NOMO-1 treated with DMSO at 0.1 percent for 48 hours (cell line): ENCODE results near the gene SPACA9.
A peak's percentile ranks its signal among the peaks of the same experiment; 100 is the strongest.

ENCODE experiments used
- DNase-seq: peaks from one replicate; lab custom pipeline; 2025; ENCODE audit not compliant: unreplicated experiment; lab: John Stamatoyannopoulos, UW

Gene SPACA9

DNA sequence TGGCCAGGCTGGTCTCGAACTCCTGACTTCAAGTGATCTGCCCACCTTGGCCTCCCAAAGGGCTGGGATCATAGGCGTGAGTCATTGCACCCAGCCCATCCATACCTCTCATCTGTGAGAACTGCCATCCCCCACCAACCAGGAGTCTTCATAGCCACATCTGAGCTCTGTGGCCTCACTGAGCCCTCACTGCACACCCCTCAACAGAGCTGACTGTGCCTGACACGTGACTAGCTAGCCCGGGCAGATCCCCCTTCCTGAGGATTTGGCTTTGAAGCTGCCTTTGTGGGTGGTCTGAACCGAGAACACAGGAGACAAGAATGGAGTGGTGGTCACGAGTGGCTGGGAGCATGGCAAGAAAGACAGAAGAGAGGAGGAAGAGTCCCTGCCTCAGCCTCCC lies 16.2 kb upstream of the SPACA9 start:
- no peak for DNase-seq

DNA sequence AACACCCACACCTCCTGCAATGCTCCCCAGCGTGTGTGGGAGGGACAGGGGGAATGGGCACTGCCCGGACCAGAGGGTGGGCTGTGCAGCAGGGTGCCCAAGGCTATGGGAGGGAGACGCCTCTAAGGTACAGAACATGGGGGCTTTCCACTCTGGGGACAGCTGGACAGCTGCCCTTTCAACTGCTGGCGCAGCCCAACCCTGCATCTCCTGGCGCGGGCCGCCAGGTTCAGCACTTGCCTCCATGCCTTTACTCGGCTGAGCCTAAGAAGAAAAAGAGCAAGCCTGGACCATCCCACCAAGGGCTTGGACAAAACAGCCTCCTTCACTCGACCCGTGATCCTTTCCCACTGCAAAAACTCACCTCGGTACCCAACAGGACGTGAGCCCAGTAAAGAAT lies 15.6 kb upstream of the SPACA9 start:
- no peak for DNase-seq

DNA sequence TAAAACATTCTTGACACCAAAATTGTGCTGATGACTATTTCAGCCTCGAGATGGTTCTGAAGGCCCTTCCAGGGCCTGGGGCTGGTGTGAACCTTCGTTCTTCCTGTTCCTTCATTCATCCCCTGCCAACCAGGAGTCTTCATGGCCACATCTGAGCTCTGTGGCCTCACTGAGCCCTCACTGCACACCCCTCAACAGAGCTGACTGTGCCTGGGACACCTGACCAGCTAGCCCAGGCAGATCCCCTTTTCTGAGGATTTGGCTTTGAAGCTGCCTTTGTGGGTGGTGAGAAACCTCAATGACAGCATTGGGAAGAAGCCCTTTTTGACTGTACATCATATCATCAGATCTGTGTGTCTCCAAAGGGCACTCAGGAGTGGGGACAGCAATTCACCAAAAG lies 14.4 kb upstream of the SPACA9 start:
- DNase-seq: no peak

DNA sequence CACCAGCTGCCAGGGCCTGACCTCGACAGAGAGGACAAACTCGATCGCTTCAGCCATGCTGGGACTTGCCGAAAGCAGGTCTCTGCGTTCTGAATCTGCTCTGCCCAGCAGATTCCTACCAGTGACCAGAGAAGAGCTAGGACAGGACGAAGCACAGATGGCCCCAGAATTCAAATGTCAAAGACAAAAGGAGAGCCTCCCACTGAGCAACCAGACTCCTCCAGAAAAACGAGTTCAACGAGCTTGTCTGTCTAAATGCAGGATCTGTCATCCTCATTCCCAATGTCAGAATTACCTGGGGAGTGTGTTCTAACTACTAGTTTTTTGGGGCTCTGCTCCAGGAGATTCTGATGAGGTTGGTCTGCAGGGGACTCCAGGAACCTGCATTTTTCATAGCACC lies 14.0 kb upstream of the SPACA9 start:
- DNase-seq: no peak

DNA sequence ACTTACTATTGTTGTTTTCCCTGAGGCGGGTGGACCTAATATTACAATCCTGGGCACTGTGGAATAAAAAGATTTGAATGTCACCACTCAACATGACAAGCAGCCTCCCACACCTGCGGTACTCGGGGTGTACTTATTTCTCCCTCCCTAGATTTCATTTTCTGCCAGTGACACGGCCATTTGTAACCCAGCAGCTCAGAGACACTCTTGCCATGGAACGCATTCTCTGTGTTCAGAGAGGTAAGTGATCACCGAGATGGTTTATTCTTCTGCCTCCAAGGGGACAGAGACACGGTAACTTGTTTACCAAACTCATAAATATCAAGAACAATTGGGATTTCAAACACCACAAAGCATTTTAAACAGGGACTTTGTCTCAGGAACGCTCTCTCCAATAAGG lies 11.8 kb upstream of the SPACA9 start:
- DNase-seq: no peak

DNA sequence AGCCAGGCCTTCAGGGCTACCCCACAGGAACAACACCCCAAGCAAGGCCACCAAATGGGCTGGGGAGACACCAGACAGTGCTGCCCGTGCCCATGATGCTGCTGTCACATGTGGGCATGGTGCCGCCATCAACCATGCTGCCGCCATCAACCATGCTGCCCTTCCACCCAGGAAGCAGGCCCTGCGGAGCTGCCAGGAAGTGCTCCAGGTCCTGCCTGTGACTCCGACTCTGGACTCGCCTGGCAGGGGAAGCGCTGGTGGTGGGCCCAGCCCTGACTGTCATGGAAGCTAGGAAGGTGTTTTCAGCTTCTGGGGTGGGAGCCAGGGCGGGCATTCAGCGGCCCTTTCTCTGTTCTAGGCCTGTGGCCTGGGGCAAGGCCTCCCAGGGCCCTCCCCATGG lies 9.4 kb upstream of the SPACA9 start:
- DNase-seq: no peak

DNA sequence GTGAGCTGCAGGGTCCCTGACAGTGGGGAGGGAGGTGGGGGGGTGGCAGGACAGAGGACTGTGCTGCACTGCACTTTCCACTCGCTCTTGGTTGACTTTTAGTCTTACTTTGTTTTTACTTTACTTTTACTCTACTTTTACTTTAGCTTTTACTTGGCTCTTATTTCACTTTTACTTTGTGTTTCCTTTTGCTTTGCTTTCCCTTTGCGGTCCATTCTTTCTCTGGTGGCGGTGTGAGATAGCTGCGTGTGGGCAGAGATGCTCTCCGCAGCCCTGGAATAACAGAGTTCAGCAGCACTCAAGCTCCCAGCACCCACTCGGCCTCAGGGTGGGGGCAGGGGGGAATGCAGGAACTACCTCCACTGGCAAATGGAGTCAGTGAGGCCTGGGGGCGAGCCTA lies 5.3 kb upstream of the SPACA9 start:
- no peak for DNase-seq

DNA sequence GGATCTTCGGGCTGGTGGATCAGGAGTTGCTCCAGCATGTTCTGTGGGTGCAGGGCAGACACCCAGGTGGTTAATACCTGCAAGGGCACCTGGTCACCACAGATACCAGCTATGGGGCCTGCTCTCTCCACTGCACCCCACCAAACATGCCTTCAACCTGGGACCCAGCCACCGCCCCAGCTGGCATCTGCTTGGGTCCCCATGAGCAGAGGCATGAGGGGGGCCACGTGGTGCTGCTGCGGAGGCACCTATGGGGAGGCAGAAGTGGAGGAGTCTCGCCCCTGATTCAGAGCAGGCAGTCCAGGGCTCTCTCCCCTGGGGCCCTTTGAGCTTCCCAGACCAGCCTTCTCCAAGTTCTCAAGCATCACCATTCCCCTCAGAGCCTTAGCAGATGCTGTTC lies 3.5 kb upstream of the SPACA9 start:
- no peak for DNase-seq

DNA sequence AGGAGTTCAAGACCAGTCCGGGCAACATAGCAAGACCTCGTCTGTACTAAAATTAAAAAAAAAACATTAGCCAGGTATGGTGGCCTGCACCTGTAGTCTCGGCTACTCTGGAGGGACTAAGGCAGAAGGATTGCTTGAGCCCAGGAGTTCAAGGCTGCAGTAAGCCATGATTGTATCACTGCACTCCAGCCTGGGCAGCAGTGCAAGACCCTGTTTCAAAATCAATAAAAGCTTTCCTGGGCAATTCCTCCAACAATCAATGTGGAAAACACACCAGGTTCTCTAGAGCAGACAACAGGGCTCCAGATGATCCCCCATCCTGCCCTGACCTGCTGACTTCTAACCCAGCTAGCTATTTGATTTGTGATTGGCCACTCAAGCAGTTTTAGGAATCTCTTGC lies 1.8 kb upstream of the SPACA9 start:
- no peak for DNase-seq

DNA sequence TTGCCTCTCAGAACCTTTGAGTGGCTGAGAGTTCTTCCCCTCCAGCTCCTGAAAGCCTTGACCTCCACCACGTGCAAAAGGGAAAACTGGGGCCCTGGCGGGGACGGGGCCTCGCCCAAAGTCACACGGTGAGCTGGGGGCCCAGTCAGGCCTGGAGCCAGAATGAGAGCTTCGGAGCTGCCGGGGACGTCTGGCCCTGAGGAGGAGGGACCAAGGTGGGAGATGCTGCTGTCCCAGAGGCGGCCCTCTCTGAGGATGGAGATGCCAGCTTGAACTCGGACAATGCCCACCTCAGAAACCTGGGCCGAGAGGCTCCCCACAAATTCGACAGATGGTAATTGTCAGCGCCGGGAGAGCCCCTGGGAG lies 1.3 kb upstream of the SPACA9 start:
- DNase-seq: no peak

DNA sequence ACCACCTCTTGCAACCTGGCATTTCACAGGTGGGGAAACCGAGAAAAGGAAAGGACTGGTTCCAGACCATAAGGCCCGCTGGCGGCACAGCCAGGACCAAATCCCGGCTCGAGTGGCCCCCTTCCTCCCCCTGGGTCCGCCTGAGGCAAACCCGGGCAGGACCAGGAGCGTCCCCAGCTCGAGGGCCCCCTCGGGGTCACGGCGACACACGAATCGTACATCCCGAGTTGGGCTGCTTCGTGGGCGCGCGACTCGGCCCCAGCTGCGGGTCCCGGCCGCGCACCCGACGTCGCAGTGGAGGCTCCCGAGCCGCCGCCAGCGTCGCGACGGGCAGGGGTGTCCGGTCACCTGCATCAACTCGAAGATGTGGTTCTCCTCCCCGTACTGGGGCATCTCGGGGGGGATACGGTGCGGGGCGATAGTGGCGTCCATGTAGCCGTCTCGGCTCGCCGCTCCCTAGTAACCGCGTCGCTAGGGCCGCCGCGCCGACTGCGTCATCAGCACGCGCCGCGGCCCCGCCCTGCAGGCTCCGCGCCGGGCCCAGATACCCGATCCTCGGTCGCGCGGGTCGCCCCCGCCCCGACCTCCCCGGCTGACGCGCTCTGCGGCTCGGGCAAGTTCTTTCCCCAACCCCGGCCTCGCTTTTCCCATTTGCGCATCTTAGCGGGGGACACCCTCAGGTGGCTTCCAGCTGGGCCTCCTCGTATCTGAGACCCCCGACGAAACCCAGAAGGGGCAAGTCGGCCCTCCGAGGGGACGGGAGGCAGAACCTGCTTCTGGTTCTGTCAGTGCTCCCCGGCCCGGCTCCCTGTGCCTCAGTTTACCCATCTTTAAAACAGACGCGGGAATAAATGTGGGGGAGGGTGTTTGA lies 639 bp upstream of the SPACA9 start, which contains the start of gene AK8:
Gene AK8 (minus strand): TSS at position 461 of the 871 bp plus-strand sequence. CDS start 29 bp downstream, at position 432.
- DNase-seq: peak; percentile 26

DNA sequence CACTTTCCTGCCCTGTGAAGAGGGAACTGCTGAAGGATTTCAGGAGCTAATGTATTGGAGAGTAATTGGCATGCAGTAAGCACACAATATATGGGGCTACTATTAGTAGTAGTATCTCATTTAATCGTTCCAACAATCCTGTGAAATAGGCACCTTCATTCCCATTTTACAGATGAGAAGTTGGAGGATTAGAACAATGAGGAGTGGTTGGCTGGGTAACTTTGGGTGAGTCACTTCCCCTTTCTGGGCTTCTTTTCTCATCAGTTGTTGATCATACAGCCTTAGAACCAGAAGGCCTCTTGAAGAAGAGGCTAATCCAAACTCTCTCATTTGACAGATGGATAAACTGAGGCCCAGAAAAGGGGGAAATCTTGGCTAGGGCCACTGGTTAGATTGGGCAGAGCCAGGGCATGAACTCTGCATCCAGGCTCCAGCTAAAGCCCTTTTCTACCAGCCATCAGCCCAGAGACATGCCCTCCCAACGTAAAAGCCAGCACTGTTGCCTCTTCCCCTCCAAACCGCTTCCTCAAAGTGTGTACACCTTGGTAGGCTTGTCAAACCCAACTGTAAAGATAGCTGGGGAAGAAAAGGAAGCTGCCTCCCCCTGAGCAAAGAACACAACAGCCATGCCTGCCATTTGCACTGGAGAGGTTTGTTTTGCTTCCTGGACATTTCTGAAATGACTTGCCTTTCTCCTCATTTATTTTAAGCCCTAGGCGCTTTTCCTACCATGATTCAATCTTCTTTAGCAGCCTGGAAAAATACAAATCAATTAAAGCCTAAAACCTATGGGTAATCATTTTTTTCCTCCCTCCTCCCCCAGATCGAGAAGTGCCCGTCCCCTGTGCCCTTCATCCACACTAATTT lies 992 bp downstream of the SPACA9 start:
- peak; percentile 19 for DNase-seq

DNA sequence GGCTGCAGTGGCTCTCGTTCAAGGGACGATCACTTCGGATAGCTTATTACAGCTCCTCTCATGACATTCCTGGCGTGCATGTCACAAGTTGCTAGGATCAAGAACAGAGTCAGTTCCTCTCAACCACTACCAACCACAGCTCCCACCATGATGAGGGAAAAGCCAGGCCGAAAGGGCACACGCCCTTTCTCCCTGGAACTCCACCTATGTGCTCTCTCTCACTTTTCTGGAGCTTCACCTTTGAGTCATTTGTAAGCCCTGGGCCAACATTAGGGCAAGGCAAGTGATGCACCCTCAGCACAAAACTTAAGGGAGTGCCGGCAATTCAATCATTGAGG lies 1.6 kb downstream of the SPACA9 start:
- DNase-seq: no peak

DNA sequence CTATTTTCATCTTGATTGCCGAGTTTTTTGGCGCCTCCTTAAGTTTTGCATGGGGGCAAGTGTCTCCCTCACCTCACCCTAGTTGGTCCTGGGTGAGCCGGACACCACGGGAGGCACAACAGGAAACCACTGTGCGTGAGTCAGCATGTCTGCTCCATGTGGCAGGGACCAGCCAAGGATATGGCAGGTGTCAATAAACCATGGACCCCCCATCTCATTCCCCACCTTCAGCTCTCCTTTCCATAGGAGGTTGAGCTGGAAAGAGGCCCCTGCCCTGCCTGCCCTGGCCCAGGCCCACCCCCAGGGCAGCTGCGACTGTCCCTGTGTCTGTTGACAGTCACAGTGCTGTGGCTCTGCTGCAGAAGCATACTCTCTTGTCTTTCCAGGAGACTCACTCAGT lies 3.1 kb downstream of the SPACA9 start:
- no peak for DNase-seq

DNA sequence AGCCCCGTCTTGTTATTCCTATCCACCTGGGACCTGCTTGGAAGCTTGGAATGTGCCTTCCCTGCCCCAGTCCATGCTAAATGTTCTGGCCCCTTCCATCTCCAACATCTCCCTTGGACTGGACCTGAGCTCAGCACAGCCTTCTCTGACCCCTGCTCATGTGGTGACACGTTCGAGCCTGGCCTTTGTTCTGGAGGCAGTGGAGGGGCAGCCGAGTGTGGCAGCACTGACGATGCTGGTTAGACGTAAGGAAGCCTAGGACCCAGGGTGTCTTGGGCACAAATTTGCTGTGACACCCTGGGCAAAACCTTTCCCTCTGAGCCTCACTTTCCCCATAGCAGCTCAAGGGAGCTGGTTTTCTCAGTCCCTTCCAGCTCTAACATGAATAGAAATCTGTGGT lies 3.9 kb downstream of the SPACA9 start:
- DNase-seq: no peak

DNA sequence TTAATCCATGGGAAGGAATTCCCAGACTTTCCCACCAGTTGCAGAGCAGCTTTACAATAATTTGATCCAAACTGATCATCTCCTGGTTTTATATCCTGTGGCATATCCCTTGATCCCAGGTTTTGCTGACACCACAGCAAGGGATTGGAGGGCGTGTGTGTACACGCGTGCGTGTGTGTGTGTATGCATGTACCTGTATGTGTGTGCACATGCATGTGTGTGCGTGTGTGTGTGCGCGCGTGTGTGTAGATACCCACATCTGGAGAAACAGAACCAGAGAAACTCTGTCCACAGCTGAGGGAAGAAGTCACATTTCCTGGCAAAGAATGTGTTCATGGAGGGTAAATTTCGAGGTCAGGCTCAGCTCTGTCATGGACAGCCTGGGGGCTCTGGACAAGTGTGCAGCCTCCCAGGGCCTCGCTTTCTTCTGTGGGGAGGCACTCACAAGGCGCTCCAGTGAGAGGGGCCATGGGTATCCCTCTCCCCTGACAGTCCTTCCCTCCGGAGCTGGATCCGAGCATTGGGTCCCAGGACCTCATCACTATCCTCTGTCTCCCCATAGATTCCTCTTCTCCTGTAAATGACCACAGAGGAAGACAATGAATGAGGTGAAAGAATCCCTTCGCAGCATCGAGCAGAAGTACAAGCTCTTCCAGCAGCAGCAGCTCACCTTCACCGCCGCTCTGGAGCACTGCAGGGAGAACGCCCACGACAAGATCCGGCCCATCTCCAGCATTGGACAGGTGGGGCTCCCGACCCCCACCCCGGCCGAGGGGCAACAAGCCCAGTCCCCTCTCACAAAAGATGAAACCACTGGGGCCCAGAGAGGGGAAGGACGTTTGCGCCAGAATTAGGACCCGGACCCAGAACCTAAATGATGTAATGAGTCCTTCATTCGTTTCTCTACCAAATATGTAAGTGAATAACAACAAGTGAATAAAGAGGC lies 4.9 kb downstream of the SPACA9 start:
- no peak for DNase-seq

DNA sequence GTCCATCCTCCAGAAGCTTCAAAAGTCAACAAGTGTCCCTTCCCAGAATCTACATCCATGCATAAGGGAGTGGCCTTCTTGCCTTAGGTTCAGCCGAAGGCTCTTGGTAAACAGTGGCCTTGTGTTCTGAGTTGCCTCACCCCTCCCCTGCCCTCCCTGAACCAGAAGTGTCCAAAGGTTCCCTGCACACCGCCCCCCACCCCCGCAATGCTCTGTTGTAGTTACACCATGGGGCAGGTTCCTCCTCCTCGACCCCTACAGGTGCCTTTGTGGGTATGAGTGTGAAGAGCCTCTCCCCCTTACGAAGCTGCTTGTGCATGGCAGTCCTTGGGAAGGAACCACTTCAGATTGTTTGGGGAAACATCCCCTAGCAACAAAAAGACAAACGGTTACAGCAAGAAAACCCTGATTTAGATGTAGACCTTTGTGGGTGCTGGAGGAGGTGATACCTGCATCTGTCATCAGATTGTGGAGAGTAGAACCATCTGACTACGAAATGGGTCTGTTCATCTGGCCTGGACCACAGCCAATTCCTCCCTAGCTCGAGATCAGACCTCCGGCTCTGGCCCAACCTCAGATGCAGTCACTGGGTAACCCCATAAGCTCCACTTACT lies 7.1 kb downstream of the SPACA9 start:
- no peak for DNase-seq

DNA sequence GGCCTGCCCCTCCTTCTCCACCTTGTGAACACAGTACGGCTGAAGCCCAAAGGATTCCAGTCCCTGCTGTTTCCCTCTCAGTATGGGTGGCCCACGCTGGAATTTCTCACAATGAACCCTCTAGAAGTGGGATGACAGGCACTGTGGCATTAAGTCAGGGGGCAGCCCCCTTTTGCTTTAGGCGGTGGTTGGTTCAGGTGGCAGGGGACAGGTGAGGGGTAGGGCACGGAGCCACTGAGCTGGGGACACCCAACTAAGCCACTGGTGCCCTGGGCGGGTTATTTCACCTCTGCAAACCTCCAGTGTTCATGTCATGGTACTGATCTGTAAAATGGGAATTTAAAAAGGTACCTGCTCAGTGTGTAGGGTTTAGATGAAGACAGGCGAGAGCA lies 7.6 kb downstream of the SPACA9 start:
- DNase-seq: no peak

DNA sequence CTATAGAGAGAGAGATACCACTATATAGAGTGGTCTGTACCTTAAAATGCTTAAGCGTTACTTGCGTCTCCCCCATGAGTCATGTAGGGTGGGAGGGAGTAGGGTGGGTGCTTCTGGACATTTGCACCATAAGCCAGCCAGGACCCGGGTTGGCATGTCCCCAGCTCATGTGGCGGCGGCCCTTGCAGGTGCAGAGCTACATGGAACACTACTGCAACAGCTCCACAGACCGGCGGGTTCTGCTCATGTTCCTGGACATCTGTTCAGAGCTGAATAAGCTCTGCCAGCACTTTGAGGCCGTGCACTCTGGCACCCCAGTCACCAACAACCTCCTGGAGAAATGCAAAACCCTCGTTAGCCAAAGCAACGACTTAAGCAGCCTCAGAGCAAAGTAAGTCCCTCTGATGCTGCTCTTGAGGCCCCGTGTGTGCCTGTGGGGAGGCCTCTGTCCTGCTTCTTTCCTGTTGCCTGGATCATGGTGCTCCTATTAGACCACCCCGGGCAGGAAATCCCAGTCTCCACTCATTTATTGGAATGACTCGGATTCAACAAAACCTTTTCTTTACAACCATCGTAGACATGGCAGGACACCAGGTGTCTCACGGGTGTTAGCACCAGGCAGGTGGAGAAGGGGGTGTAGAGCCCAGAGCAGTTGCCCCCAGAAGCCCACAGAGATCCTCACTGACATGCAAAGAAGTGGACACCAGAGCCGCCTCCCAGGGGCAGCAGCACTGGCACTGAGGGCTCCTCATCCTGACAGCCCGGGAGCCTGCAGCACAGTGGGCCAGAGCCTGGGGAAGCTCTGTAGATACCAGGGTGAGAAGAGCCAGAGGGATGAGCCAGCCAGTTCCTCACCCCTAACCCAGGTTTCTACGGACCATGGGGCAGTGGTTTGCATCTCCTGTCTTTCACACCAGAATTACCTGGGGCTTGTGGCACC lies 8.8 kb downstream of the SPACA9 start:
- no peak for DNase-seq

DNA sequence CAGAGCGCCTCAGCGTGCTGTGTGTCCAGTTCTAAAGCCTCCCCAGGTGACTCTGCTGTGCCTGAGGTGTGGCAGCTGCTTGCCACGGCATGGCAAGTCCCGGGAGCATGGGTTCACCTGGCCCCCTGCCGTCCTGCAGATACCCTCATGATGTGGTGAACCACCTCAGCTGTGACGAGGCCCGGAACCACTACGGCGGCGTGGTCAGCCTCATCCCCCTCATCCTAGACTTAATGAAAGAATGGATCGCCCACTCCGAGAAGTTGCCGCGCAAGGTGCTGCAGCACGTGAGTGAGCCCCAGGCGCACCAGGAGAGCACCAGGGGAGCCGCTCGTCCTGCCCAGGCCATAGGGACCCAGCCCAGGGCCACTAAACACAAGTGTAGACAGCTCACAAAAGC lies 9.5 kb downstream of the SPACA9 start:
- no peak for DNase-seq
